Urothelium cell line (cell line): ENCODE results near the gene ZEB2.

Source experiments
- DNase-seq: peaks from one replicate; pipeline ENCODE4 v3.0.0; 2011; ENCODE audit warnings: low spot score, mixed read lengths
- FAIRE-seq: peaks from 2 replicates; lab custom pipeline; 2011; peaks lifted over from hg19 to GRCh38; lab: Jason Lieb, UNC

The ZEB2 gene

GRCh38 chr2:144474017-144474416 lies 45.9 kb downstream of the ZEB2 start:
- FAIRE-seq (no peak), DNase-seq (no peak)

GRCh38 chr2:144472911-144473310 lies 47.0 kb downstream of the ZEB2 start:
- DNase-seq, result no peak
- no peak for FAIRE-seq

GRCh38 chr2:144472046-144472412 lies 47.9 kb downstream of the ZEB2 start:
- no peak for FAIRE-seq
- no peak for DNase-seq

GRCh38 chr2:144471305-144472045 lies 48.4 kb downstream of the ZEB2 start:
- FAIRE-seq, result no peak
- DNase-seq, result no peak

GRCh38 chr2:144470816-144471215 lies 49.1 kb downstream of the ZEB2 start:
- no peak for DNase-seq
- no peak for FAIRE-seq

GRCh38 chr2:144470334-144470733 lies 49.6 kb downstream of the ZEB2 start:
- DNase-seq, result no peak
- no peak for FAIRE-seq

GRCh38 chr2:144469798-144470197 lies 50.1 kb downstream of the ZEB2 start:
- FAIRE-seq (no peak), DNase-seq (no peak)

- FAIRE-seq (no peak), DNase-seq (no peak)
These were observed 50.9 kb downstream of the ZEB2 start for GRCh38 chr2:144468823-144469595.

- FAIRE-seq (no peak), DNase-seq (no peak)
These were observed 52.3 kb downstream of the ZEB2 start for GRCh38 chr2:144467502-144468137.

GRCh38 chr2:144466637-144467036 lies 53.3 kb downstream of the ZEB2 start:
- FAIRE-seq, result no peak
- no peak for DNase-seq

GRCh38 chr2:144465749-144466148 lies 54.2 kb downstream of the ZEB2 start:
- FAIRE-seq, result no peak
- DNase-seq, result no peak

- FAIRE-seq (no peak), DNase-seq (no peak)
These were observed 55.2 kb downstream of the ZEB2 start for GRCh38 chr2:144464730-144465129.

GRCh38 chr2:144463266-144463665 lies 56.7 kb downstream of the ZEB2 start:
- FAIRE-seq, result no peak
- no peak for DNase-seq

- FAIRE-seq (no peak), DNase-seq (no peak)
These were observed 57.7 kb downstream of the ZEB2 start for GRCh38 chr2:144462266-144462665.

GRCh38 chr2:144461308-144461766 lies 58.6 kb downstream of the ZEB2 start:
- FAIRE-seq (no peak), DNase-seq (peak; percentile 16)

- DNase-seq, result no peak
- FAIRE-seq, result no peak
These were observed 59.1 kb downstream of the ZEB2 start for GRCh38 chr2:144460727-144461307.

GRCh38 chr2:144459937-144460336 lies 60.0 kb downstream of the ZEB2 start:
- DNase-seq, result no peak
- FAIRE-seq, result no peak

GRCh38 chr2:144459286-144459685 lies 60.6 kb downstream of the ZEB2 start:
- no peak for DNase-seq
- no peak for FAIRE-seq

- FAIRE-seq (no peak), DNase-seq (no peak)
These were observed 61.4 kb downstream of the ZEB2 start for GRCh38 chr2:144458541-144458940.

GRCh38 chr2:144456680-144457079 lies 63.2 kb downstream of the ZEB2 start:
- FAIRE-seq, result no peak
- no peak for DNase-seq

- DNase-seq, result no peak
- FAIRE-seq, result no peak
These were observed 63.9 kb downstream of the ZEB2 start for GRCh38 chr2:144455987-144456386.
